Activated T-helper 2 cell treated with anti-CD3 and anti-CD28 coated beads, Interferon-gamma antibody, Interleukin-2, Interleukin-4, amounts not matched to agents 10 μg/mL and 5 μg/mL and 100 μg/mL, durations not matched to agents 14 hours and 24 hours and 36 hours (primary cell): ENCODE measurements around the gene ABCF3. TPM values are rescaled to one million over a fixed set of nuclear protein-coding genes. Genes with fewer than 3 reads are reported as not detected.

Experiments used
- DNase-seq: peaks from one replicate; pipeline ENCODE4 v3.0.0; 2021; ENCODE audit warnings: low spot score
- H3K27ac Mint-ChIP-seq: one replicate; pipeline ENCODE4 v1.8.0; 2021; ENCODE audit warnings: mixed read lengths
- H3K27me3 Mint-ChIP-seq: one replicate; pipeline ENCODE4 v1.8.0; 2021; ENCODE audit warnings: low read depth, mixed read lengths
- H3K36me3 Mint-ChIP-seq: one replicate; pipeline ENCODE4 v1.8.0; 2021; ENCODE audit warnings: low read depth, mixed read lengths
- H3K4me1 Mint-ChIP-seq: one replicate; pipeline ENCODE4 v1.8.0; 2021; ENCODE audit warnings: low read depth, mixed read lengths
- H3K4me3 Mint-ChIP-seq: one replicate; pipeline ENCODE4 v1.8.0; 2021; ENCODE audit warnings: low read depth, mild to moderate bottlenecking, moderate library complexity, mixed read lengths
- H3K9me3 Mint-ChIP-seq: one replicate; pipeline ENCODE4 v1.8.0; 2021; ENCODE audit warnings: mixed read lengths
- intact Hi-C: fragments of 100-400 bp; cut with micrococcal nuclease; formaldehyde crosslinking; loops from one replicate; pipeline ENCODE4 v1.15.1; 2023
- total RNA-seq: library from RNA; stranded (reverse); gene quantifications from 2 replicates; pipeline ENCODE4 v1.2.3, GENCODE V29; 2022

The ABCF3 gene
- total RNA-seq, 1 donor from 2014 or later, result 68.2 TPM

- peaks cover 47% of the 10 kb centered on the region for H3K27me3 Mint-ChIP-seq
- H3K27ac Mint-ChIP-seq, result no peak overlapping the region
- H3K9me3 Mint-ChIP-seq, result no peaks in the 10 kb centered on the region
- no peaks in the 10 kb centered on the region for H3K36me3 Mint-ChIP-seq
- peaks cover 6% of the 10 kb centered on the region for H3K4me1 Mint-ChIP-seq
- no peak for DNase-seq
- intact Hi-C loops, result no loop called here
- H3K4me3 Mint-ChIP-seq, result peak overlapping the region; percentile 52
These were observed 44.9 kb downstream of the ABCF3 start for GRCh38 chr3:184230603-184231528.

GRCh38 chr3:184231671-184232070, 45.7 kb downstream of the ABCF3 start:
- Mint-ChIP-seq H3K36me3 (no peaks in the 10 kb centered on the region), H3K27ac (no peak overlapping the region), H3K9me3 (no peaks in the 10 kb centered on the region), H3K4me3 (peak overlapping the region; percentile 30), H3K4me1 (peaks cover 6% of the 10 kb centered on the region), H3K27me3 (peaks cover 42% of the 10 kb centered on the region)
- DNase-seq, result no peak
- intact Hi-C loops, result no loop called here

- intact Hi-C loops, result no loop called here
- Mint-ChIP-seq H3K27ac (no peak overlapping the region), H3K4me1 (peaks cover 6% of the 10 kb centered on the region), H3K4me3 (no peak overlapping the region), H3K36me3 (no peaks in the 10 kb centered on the region), H3K9me3 (no peaks in the 10 kb centered on the region), H3K27me3 (peaks cover 32% of the 10 kb centered on the region)
- DNase-seq, result no peak
These were observed 47.3 kb downstream of the ABCF3 start for GRCh38 chr3:184233127-184233843.

- H3K27me3 Mint-ChIP-seq, result peaks cover 22% of the 10 kb centered on the region
- no peak overlapping the region for H3K27ac Mint-ChIP-seq
- DNase-seq, result no peak
- peaks cover 3% of the 10 kb centered on the region for H3K4me1 Mint-ChIP-seq
- intact Hi-C loops, result no loop called here
- H3K9me3 Mint-ChIP-seq, result no peaks in the 10 kb centered on the region
- no peaks in the 10 kb centered on the region for H3K36me3 Mint-ChIP-seq
- no peak overlapping the region for H3K4me3 Mint-ChIP-seq
These were observed 48.2 kb downstream of the ABCF3 start for GRCh38 chr3:184234224-184234623.

GRCh38 chr3:184234671-184235380, 48.8 kb downstream of the ABCF3 start:
- intact Hi-C loops, result no loop called here

GRCh38 chr3:184235381-184236032, 49.5 kb downstream of the ABCF3 start:
- Mint-ChIP-seq H3K27ac (no peak overlapping the region), H3K4me1 (peaks cover 3% of the 10 kb centered on the region), H3K27me3 (peaks cover 22% of the 10 kb centered on the region), H3K4me3 (no peak overlapping the region), H3K36me3 (no peaks in the 10 kb centered on the region), H3K9me3 (no peaks in the 10 kb centered on the region)
- intact Hi-C loops, result no loop called here
- no peak for DNase-seq

More at GRCh38 chr3:184234671-184235380, 48.8 kb downstream of the ABCF3 start:
- DNase-seq, result no peak
- no peak overlapping the region for H3K27ac Mint-ChIP-seq
- H3K27me3 Mint-ChIP-seq, result peaks cover 22% of the 10 kb centered on the region
- no peak overlapping the region for H3K4me3 Mint-ChIP-seq
- no peaks in the 10 kb centered on the region for H3K9me3 Mint-ChIP-seq
- peaks cover 3% of the 10 kb centered on the region for H3K4me1 Mint-ChIP-seq
- H3K36me3 Mint-ChIP-seq, result no peaks in the 10 kb centered on the region

GRCh38 chr3:184236033-184236410, 50.0 kb downstream of the ABCF3 start:
- no peak overlapping the region for H3K4me3 Mint-ChIP-seq
- H3K27ac Mint-ChIP-seq, result no peak overlapping the region
- no peaks in the 10 kb centered on the region for H3K9me3 Mint-ChIP-seq
- peaks cover 3% of the 10 kb centered on the region for H3K4me1 Mint-ChIP-seq
- peaks cover 20% of the 10 kb centered on the region for H3K27me3 Mint-ChIP-seq
- intact Hi-C loops, result no loop called here
- no peak for DNase-seq
- H3K36me3 Mint-ChIP-seq, result no peaks in the 10 kb centered on the region

- no peak overlapping the region for H3K4me3 Mint-ChIP-seq
- peaks cover 14% of the 10 kb centered on the region for H3K27me3 Mint-ChIP-seq
- H3K36me3 Mint-ChIP-seq, result no peaks in the 10 kb centered on the region
- H3K4me1 Mint-ChIP-seq, result no peaks in the 10 kb centered on the region
- no peaks in the 10 kb centered on the region for H3K9me3 Mint-ChIP-seq
- no peak overlapping the region for H3K27ac Mint-ChIP-seq
- no peak for DNase-seq
- intact Hi-C loops, result no loop called here
These were observed 50.6 kb downstream of the ABCF3 start for GRCh38 chr3:184236636-184237035.

GRCh38 chr3:184237211-184237610, 51.2 kb downstream of the ABCF3 start:
- Mint-ChIP-seq H3K27ac (no peak overlapping the region), H3K27me3 (peaks cover 8% of the 10 kb centered on the region), H3K9me3 (no peaks in the 10 kb centered on the region), H3K36me3 (peaks cover 2% of the 10 kb centered on the region), H3K4me3 (no peak overlapping the region), H3K4me1 (no peaks in the 10 kb centered on the region)
- DNase-seq, result no peak
- intact Hi-C loops, result no loop called here

- Mint-ChIP-seq H3K36me3 (peaks cover 7% of the 10 kb centered on the region), H3K4me3 (no peak overlapping the region), H3K27me3 (peaks cover 3% of the 10 kb centered on the region), H3K27ac (no peak overlapping the region), H3K4me1 (no peaks in the 10 kb centered on the region), H3K9me3 (no peaks in the 10 kb centered on the region)
- intact Hi-C loops, result no loop called here
- DNase-seq, result no peak
These were observed 51.8 kb downstream of the ABCF3 start for GRCh38 chr3:184237807-184238206.

GRCh38 chr3:184238246-184238818, 52.3 kb downstream of the ABCF3 start:
- no peak overlapping the region for H3K27ac Mint-ChIP-seq
- H3K36me3 Mint-ChIP-seq, result peaks cover 9% of the 10 kb centered on the region
- H3K4me1 Mint-ChIP-seq, result no peaks in the 10 kb centered on the region
- no peaks in the 10 kb centered on the region for H3K9me3 Mint-ChIP-seq
- intact Hi-C loops, result no loop called here
- DNase-seq, result no peak
- no peaks in the 10 kb centered on the region for H3K27me3 Mint-ChIP-seq
- H3K4me3 Mint-ChIP-seq, result no peak overlapping the region

- H3K27me3 Mint-ChIP-seq, result no peaks in the 10 kb centered on the region
- H3K27ac Mint-ChIP-seq, result no peak overlapping the region
- peaks cover 15% of the 10 kb centered on the region for H3K36me3 Mint-ChIP-seq
- H3K4me1 Mint-ChIP-seq, result no peaks in the 10 kb centered on the region
- intact Hi-C loops, result no loop called here
- no peaks in the 10 kb centered on the region for H3K9me3 Mint-ChIP-seq
- no peak overlapping the region for H3K4me3 Mint-ChIP-seq
- no peak for DNase-seq
These were observed 53.2 kb downstream of the ABCF3 start for GRCh38 chr3:184239221-184239620.
